ENCODE measurements around the gene HMGN5.

DNA sequence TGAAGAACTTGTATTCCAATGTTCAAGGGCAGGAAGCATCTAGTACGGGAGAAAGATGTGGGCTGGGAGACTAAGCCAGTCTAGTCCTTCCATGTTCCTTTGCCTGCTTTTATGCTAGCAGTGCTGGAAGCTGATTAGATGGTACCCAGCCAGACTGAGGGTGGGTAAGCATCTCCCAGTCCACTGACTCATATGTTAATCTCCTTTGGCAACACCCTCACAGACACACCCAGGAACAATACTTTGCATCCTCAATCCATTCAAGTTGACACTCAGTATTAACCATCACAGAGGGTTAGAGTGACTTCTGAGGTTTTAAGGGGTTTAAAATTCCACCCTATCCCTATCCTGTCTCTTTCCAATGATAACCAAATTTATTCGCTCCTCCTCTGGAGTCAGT is 6.5 kb downstream of the HMGN5 start:
- no peak for TF ChIP-seq POLR2AphosphoS5 (IDR thresholded peaks at IDR 0.05; ENCODE audit: low read depth, low read length)
- TF ChIP-seq, protein P1, sequence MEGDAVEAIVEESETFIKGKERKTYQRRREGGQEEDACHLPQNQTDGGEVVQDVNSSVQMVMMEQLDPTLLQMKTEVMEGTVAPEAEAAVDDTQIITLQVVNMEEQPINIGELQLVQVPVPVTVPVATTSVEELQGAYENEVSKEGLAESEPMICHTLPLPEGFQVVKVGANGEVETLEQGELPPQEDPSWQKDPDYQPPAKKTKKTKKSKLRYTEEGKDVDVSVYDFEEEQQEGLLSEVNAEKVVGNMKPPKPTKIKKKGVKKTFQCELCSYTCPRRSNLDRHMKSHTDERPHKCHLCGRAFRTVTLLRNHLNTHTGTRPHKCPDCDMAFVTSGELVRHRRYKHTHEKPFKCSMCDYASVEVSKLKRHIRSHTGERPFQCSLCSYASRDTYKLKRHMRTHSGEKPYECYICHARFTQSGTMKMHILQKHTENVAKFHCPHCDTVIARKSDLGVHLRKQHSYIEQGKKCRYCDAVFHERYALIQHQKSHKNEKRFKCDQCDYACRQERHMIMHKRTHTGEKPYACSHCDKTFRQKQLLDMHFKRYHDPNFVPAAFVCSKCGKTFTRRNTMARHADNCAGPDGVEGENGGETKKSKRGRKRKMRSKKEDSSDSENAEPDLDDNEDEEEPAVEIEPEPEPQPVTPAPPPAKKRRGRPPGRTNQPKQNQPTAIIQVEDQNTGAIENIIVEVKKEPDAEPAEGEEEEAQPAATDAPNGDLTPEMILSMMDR (IDR thresholded peaks at IDR 0.05), result no peak
- TF ChIP-seq JUND (IDR thresholded peaks at IDR 0.05), result no peak
- TF ChIP-seq NRF1 (IDR thresholded peaks at IDR 0.05; ENCODE audit: low read depth, low read length), result no peak
- TF ChIP-seq RXRA (IDR thresholded peaks at IDR 0.05; ENCODE audit: borderline replicate concordance, low read depth), result no peak
- TF ChIP-seq, protein P2, sequence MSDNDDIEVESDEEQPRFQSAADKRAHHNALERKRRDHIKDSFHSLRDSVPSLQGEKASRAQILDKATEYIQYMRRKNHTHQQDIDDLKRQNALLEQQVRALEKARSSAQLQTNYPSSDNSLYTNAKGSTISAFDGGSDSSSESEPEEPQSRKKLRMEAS (IDR thresholded peaks at IDR 0.05; ENCODE audit: low read depth), result no peak
- TF ChIP-seq FOXM1 (IDR thresholded peaks at IDR 0.05; ENCODE audit: low read depth), result no peak
- TF ChIP-seq RFX5 (IDR thresholded peaks at IDR 0.05; ENCODE audit: low read length), result no peak
- TF ChIP-seq YY1 (IDR thresholded peaks at IDR 0.05; ENCODE audit: low read depth), result no peak

Measured in SK-N-SH (cell line).